GM23248 (cell line): ENCODE measurements around the gene SPIB. TPM values are rescaled to one million over a fixed set of nuclear protein-coding genes. Genes with fewer than 3 reads are reported as not detected.

ENCODE experiments used
- DNase-seq: peaks from one replicate; pipeline ENCODE4 v3.0.0-alpha.2; 2015
- H2AFZ ChIP-seq: fragments of 200-600 bp; sonication (generic); 2 replicates; pipeline ENCODE4 v1.6.1; 2016; ENCODE audit warnings: antibody characterized with exemption
- H3F3A ChIP-seq: fragments of 200-600 bp; sonication (generic); 2 replicates; pipeline ENCODE4 v1.6.1; 2016; ENCODE audit warnings: mild to moderate bottlenecking, antibody characterized with exemption, mixed run types; ENCODE audit not compliant: insufficient read depth
- H3K27ac ChIP-seq: fragments of 200-600 bp; sonication (generic); 2 replicates; pipeline ENCODE4 v1.5.1; 2016; ENCODE audit warnings: mild to moderate bottlenecking
- H3K27me3 ChIP-seq: fragments of 200-600 bp; sonication (generic); replicated peaks from 2 replicates; pipeline ENCODE4 v1.6.1; 2016; ENCODE audit warnings: mild to moderate bottlenecking; ENCODE audit not compliant: insufficient read depth
- H3K36me3 ChIP-seq: fragments of 200-600 bp; sonication (generic); 2 replicates; pipeline ENCODE4 v1.6.1; 2016; ENCODE audit warnings: low read depth, mild to moderate bottlenecking
- H3K4me1 ChIP-seq: fragments of 200-600 bp; sonication (generic); 2 replicates; pipeline ENCODE4 v1.6.1; 2016; ENCODE audit warnings: mild to moderate bottlenecking; ENCODE audit not compliant: insufficient read depth
- H3K4me2 ChIP-seq: fragments of 200-600 bp; sonication (generic); one replicate; pipeline ENCODE4 v1.6.1; 2016; ENCODE audit warnings: mild to moderate bottlenecking; ENCODE audit not compliant: unreplicated experiment
- H3K4me3 ChIP-seq: fragments of 200-600 bp; sonication (generic); 2 replicates; pipeline ENCODE4 v1.5.1; 2016; ENCODE audit warnings: mild to moderate bottlenecking
- H3K79me2 ChIP-seq: fragments of 200-600 bp; sonication (generic); 2 replicates; pipeline ENCODE4 v1.6.1; 2016; ENCODE audit warnings: mild to moderate bottlenecking; ENCODE audit not compliant: insufficient read depth
- H3K9ac ChIP-seq: fragments of 200-600 bp; sonication (generic); 2 replicates; pipeline ENCODE4 v1.6.1; 2016; ENCODE audit warnings: mild to moderate bottlenecking
- H3K9me2 ChIP-seq: fragments of 200-600 bp; sonication (generic); 2 replicates; pipeline ENCODE4 v1.6.1; 2016; ENCODE audit warnings: mixed run types, mild to moderate bottlenecking, moderate library complexity; ENCODE audit not compliant: insufficient read depth
- H3K9me3 ChIP-seq: fragments of 200-600 bp; sonication (generic); one replicate; pipeline ENCODE4 v1.6.1; 2017; ENCODE audit warnings: low read depth
- H4K20me1 ChIP-seq: fragments of 200-600 bp; sonication (generic); 2 replicates; pipeline ENCODE4 v1.6.0; 2016; ENCODE audit not compliant: insufficient read depth
- EZH2 ChIP-seq: fragments of 200-600 bp; sonication (generic); IDR thresholded peaks from 2 replicates; pipeline ENCODE4 v1.6.1; 2018; ENCODE audit warnings: antibody characterized with exemption, mild to moderate bottlenecking; ENCODE audit not compliant: insufficient read depth, poor library complexity, severe bottlenecking
- EZH2phosphoT487 ChIP-seq: fragments of 200-600 bp; sonication (generic); IDR thresholded peaks from 2 replicates; pipeline ENCODE4 v1.6.1; 2018; ENCODE audit warnings: antibody characterized with exemption, moderate library complexity, mild to moderate bottlenecking, low read depth; ENCODE audit not compliant: insufficient read depth
- WGBS, 2 experiments: methylation state at CpG; one replicate each; pipeline ENCODE4 v1.1.6; 2015 to 2017; ENCODE audit warnings: low lambda C conversion rate in 2 of 2, low coverage in 1 of 2; ENCODE audit errors: missing lambda C conversion rate in 2 of 2; 5-methylcytosine and 5-hydroxymethylcytosine counted together
- in situ Hi-C: fragments of 300-500 bp; cut with MboI; formaldehyde crosslinking; loops from 2 replicates; pipeline ENCODE4 v1.15.0; 2020
- polyA plus RNA-seq: library from polyadenylated mRNA; unstranded; fragments of >200 nt; fragmentation: Nextera tagmentation; extraction: Ambion mirVana; gene quantifications from 2 replicates; pipeline ENCODE4 v1.2.1, GENCODE V29; 2016
- total RNA-seq: library from RNA; depleted of rRNA; stranded (reverse); fragments of >200 nt; shearing (Covaris generic); gene quantifications from 2 replicates; pipeline ENCODE4 v1.2.3, GENCODE V29; 2014

The SPIB gene
- total and polyA plus RNA-seq, 2 experiments from 2014 or later = not detected

DNA sequence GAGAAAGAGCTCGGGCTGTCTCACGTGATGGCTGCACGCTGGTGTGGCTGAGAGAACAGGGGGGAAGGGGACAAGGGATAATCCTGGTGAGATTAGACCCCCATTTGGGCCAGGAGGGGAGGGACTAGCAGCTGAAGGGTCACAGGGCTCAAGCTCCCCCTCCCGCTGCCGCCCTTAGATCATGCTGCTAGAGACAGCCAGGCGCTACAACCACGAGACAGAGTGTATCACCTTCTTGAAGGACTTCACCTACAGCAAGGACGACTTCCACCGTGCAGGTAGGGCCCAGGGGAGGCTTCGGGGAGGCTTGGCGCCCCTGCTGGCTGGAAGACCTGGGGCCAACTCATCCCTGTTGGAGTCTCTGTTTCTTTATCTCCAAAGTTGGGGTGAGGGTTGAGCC, 39.1 kb upstream of the SPIB start:
- no peak overlapping the region for H3K27ac ChIP-seq
- peaks cover 12% of the 10 kb centered on the region for H3F3A ChIP-seq
- H3K9me3 ChIP-seq = no peaks in the 10 kb centered on the region
- no peak overlapping the region for H3K4me2 ChIP-seq
- H2AFZ ChIP-seq = no peak overlapping the region
- H3K9me2 ChIP-seq = no peaks in the 10 kb centered on the region
- H3K9ac ChIP-seq = no peak overlapping the region
- TF ChIP-seq EZH2phosphoT487 (no peak), EZH2 (no peak)
- H3K79me2 ChIP-seq = peaks cover 9% of the 10 kb centered on the region; the same call in 1 of the 2 replicates
- in situ Hi-C loops = no loop called here
- WGBS, 2 experiments = 96 to 98% methylated on average over 7 to 11 of the region's 11 CpGs
- H4K20me1 ChIP-seq = no peaks in the 10 kb centered on the region
- no peaks in the 10 kb centered on the region for H3K27me3 ChIP-seq
- no peak overlapping the region for H3K4me3 ChIP-seq
- DNase-seq = no peak
- H3K4me1 ChIP-seq = no peaks in the 10 kb centered on the region
- no peaks in the 10 kb centered on the region; the same call in 1 of the 2 replicates for H3K36me3 ChIP-seq

GRCh38 chr19:50380137-50380536, 38.6 kb upstream of the SPIB start:
- no peaks in the 10 kb centered on the region; the same call in 1 of the 2 replicates for H3K36me3 ChIP-seq
- H3F3A ChIP-seq = peaks cover 17% of the 10 kb centered on the region
- no peak for DNase-seq
- H2AFZ ChIP-seq = no peak overlapping the region
- in situ Hi-C loops = no loop called here
- WGBS, 2 experiments = 76 to 79% methylated on average over 10 to 11 of the region's 11 CpGs
- H3K4me2 ChIP-seq = no peak overlapping the region
- no peak overlapping the region for H3K4me3 ChIP-seq
- peaks cover 9% of the 10 kb centered on the region; the same call in 1 of the 2 replicates for H3K79me2 ChIP-seq
- H3K9ac ChIP-seq = no peak overlapping the region
- no peaks in the 10 kb centered on the region for H3K9me3 ChIP-seq
- H3K27me3 ChIP-seq = no peaks in the 10 kb centered on the region
- H4K20me1 ChIP-seq = no peaks in the 10 kb centered on the region
- H3K27ac ChIP-seq = no peak overlapping the region
- 0 out of 2 replicates have a peak, but pooled peaks cover 3% of the 10 kb centered on the region for H3K4me1 ChIP-seq
- no peak for TF ChIP-seq EZH2
- no peak for TF ChIP-seq EZH2phosphoT487
- no peaks in the 10 kb centered on the region for H3K9me2 ChIP-seq

GRCh38 chr19:50380751-50381151, 38.0 kb upstream of the SPIB start:
- Histone ChIP-seq H3K4me1 (0 out of 2 replicates have a peak, but pooled peaks cover 3% of the 10 kb centered on the region), H4K20me1 (no peaks in the 10 kb centered on the region), H3K36me3 (no peaks in the 10 kb centered on the region; the same call in 1 of the 2 replicates), H3K9me3 (no peaks in the 10 kb centered on the region), H3K4me3 (no peak overlapping the region), H3K9me2 (no peaks in the 10 kb centered on the region), H3K4me2 (no peak overlapping the region), H3K27ac (no peak overlapping the region), H3K79me2 (peaks cover 11% of the 10 kb centered on the region), H3K9ac (no peak overlapping the region), H3F3A (peaks cover 17% of the 10 kb centered on the region), H2AFZ (no peak overlapping the region), H3K27me3 (no peaks in the 10 kb centered on the region)
- DNase-seq = no peak
- 88 to 92% methylated on average over 8 of the region's 8 CpGs for WGBS, 2 experiments
- in situ Hi-C loops = no loop called here
- TF ChIP-seq EZH2 = no peak

GRCh38 chr19:50381881-50382729, 36.6 kb upstream of the SPIB start:
- WGBS, 2 experiments = 91 to 93% methylated on average over 52 to 56 of the region's 58 CpGs
- no peak overlapping the region for H3K4me2 ChIP-seq

More at GRCh38 chr19:50381881-50382729, 36.6 kb upstream of the SPIB start:
- no peak overlapping the region for H3K27ac ChIP-seq
- H3K27me3 ChIP-seq = no peaks in the 10 kb centered on the region
- H4K20me1 ChIP-seq = no peaks in the 10 kb centered on the region
- H3K4me3 ChIP-seq = no peak overlapping the region
- H3K9me2 ChIP-seq = no peaks in the 10 kb centered on the region
- H3K4me1 ChIP-seq = 0 out of 2 replicates have a peak, but pooled peaks cover 3% of the 10 kb centered on the region
- no peaks in the 10 kb centered on the region; the same call in 1 of the 2 replicates for H3K36me3 ChIP-seq
- in situ Hi-C loops = no loop called here
- H3K79me2 ChIP-seq = peaks cover 24% of the 10 kb centered on the region
- no peaks in the 10 kb centered on the region for H3K9me3 ChIP-seq
- no peak overlapping the region for H3K9ac ChIP-seq
- TF ChIP-seq EZH2 (no peak), EZH2phosphoT487 (no peak)
- H2AFZ ChIP-seq = no peak overlapping the region
- no peak for DNase-seq
- peaks cover 17% of the 10 kb centered on the region for H3F3A ChIP-seq
